H1 (cell line): ENCODE data around the gene HLA-DMB. TPM values are rescaled to one million over a fixed set of nuclear protein-coding genes. Genes with fewer than 3 reads are reported as not detected.
A peak's percentile ranks its signal among the peaks of the same experiment; 100 is the strongest.

Experiments used
- BACH1 ChIP-seq: IDR thresholded peaks from 2 replicates; pipeline ENCODE4 v1.6.1; 2012; ENCODE audit warnings: low read length, improper control_type of control experiment
- CHD1 ChIP-seq: IDR thresholded peaks from 2 replicates; pipeline ENCODE4 v1.6.1; 2012; ENCODE audit warnings: low read depth, low read length, improper control_type of control experiment
- CHD7 ChIP-seq: fragments of 300-600 bp; sonication (generic); IDR thresholded peaks from 2 replicates; pipeline ENCODE4 v1.7.1; 2012; ENCODE audit warnings: low read length, moderate library complexity, mild to moderate bottlenecking, inconsistent platforms; ENCODE audit not compliant: insufficient replicate concordance
- CREB1 ChIP-seq: IDR thresholded peaks from 2 replicates; pipeline ENCODE4 v1.6.1; 2012; ENCODE audit warnings: inconsistent platforms
- EP300 ChIP-seq, 2 experiments: IDR thresholded peaks; 1 replicate in 1 of 2; 2 replicates in 1 of 2; pipeline ENCODE4 v1.6.1; 2011 to 2012; ENCODE audit warnings: low read depth in 2 of 2, low read length in 2 of 2, mild to moderate bottlenecking in 2 of 2, borderline replicate concordance in 1 of 2, inconsistent platforms in 1 of 2, moderate library complexity in 1 of 2
- FOSL1 ChIP-seq: IDR thresholded peaks from 2 replicates; pipeline ENCODE4 v1.6.1; 2011; ENCODE audit warnings: mild to moderate bottlenecking, low read depth, low read length, moderate library complexity; ENCODE audit not compliant: insufficient read depth
- POLR2A ChIP-seq, 2 experiments: IDR thresholded peaks; 1 replicate in 1 of 2; 2 replicates in 1 of 2; pipeline ENCODE4 v1.6.1; 2011; ENCODE audit warnings: low read depth in 2 of 2, low read length in 2 of 2, mild to moderate bottlenecking in 2 of 2; ENCODE audit errors: control extremely low read depth in 1 of 2
- SP1 ChIP-seq: IDR thresholded peaks from 2 replicates; pipeline ENCODE4 v1.6.1; 2011; ENCODE audit warnings: low read depth, low read length
- TBP ChIP-seq: IDR thresholded peaks from 2 replicates; pipeline ENCODE4 v1.6.1; 2011; ENCODE audit warnings: low read depth, low read length, improper control_type of control experiment
- YY1 ChIP-seq: IDR thresholded peaks from 2 replicates; pipeline ENCODE4 v1.6.1; 2011; ENCODE audit warnings: low read depth, mild to moderate bottlenecking, low read length
- polyA plus RNA-seq, 7 experiments: library from polyadenylated mRNA; depleted of rRNA in 3 of 7; stranded (reverse) in 5 of 7; unstranded in 2 of 7; fragments of >200 nt in 5 of 7; fragments of 200-250 nt in 2 of 7; gene quantifications; 1 replicate in 5 of 7; 2 replicates in 1 of 7; 4 replicates in 1 of 7; pipeline versions ENCODE4 v1.2.1 to v1.2.3, GENCODE V29; 2011 to 2013; ENCODE audit warnings: missing spikeins in 2 of 7, mixed read lengths in 2 of 7
- total RNA-seq: library from RNA; stranded (reverse); fragmentation: NEBNext Ultra II Directional; extraction: Animal tissue kit (Norgen Biotek cat#: 25700); gene quantifications from 2 replicates; pipeline ENCODE4 v1.2.1, GENCODE V29; 2021

The HLA-DMB gene
- total and polyA plus RNA-seq, 2 of the 8 experiments (the other 6 are each of a cell fraction or from before 2014, with no cell fraction given): 2.7 to 4.7 TPM

- TF ChIP-seq CHD7 (peak; percentile 20), BACH1 (peak; percentile 21; the same call in 1 of the 2 replicates), TBP (peak; percentile 80), POLR2A (IDR thresholded peaks at IDR 0.05; ENCODE audit: control extremely low read depth in 1 of 2, low read depth in 2 of 2, low read length in 2 of 2) (peak in 1 of 2 experiments; percentile 80; a peak in 2 of 3 replicates), EP300 (IDR thresholded peaks at IDR 0.05; ENCODE audit: borderline replicate concordance in 1 of 2, low read depth in 2 of 2, low read length in 2 of 2) (peak in 1 of 2 experiments; percentile 66; a peak in 1 of 3 replicates), CREB1 (peak; percentile 5; the same call in 1 of the 2 replicates), YY1 (0 out of 2 replicates have a peak, but pooled peaks have one; percentile 15), FOSL1 (no peak), CHD1 (no peak), SP1 (peak; percentile 9; the same call in 1 of the 2 replicates)
These were observed 28.2 kb upstream of the HLA-DMB start (continued) for GRCh38 chr6:32968867-32969684.
